ENCODE data around the gene GEMIN7.

DNA sequence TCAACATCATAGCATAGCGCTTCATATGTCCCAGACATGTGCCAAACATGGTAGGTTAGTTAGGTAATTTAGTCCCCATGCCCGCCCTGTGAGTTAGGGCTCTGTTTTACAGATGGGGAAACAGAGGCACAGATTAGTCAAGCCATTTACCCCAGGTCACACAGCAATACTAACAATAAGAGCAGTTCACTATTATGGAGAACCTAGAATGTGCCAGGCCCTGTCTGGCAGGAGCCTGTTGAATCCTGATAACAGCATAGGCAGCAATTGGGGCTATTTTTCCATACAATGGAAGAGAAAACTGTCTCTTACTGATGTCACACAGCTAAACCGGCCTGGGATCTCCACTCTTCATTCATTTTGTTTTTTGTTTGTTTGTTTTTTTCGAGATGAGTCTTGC lies 7.4 kb downstream of the GEMIN7 start:
- TF ChIP-seq, protein P1, sequence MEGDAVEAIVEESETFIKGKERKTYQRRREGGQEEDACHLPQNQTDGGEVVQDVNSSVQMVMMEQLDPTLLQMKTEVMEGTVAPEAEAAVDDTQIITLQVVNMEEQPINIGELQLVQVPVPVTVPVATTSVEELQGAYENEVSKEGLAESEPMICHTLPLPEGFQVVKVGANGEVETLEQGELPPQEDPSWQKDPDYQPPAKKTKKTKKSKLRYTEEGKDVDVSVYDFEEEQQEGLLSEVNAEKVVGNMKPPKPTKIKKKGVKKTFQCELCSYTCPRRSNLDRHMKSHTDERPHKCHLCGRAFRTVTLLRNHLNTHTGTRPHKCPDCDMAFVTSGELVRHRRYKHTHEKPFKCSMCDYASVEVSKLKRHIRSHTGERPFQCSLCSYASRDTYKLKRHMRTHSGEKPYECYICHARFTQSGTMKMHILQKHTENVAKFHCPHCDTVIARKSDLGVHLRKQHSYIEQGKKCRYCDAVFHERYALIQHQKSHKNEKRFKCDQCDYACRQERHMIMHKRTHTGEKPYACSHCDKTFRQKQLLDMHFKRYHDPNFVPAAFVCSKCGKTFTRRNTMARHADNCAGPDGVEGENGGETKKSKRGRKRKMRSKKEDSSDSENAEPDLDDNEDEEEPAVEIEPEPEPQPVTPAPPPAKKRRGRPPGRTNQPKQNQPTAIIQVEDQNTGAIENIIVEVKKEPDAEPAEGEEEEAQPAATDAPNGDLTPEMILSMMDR (conservative IDR thresholded peaks at IDR 0.05) = no peak
- TF ChIP-seq EZH2 (IDR thresholded peaks at IDR 0.05; ENCODE audit: low read depth) = no peak
